GM12878 (cell line): ENCODE data around the gene SLC45A1.

Experiments used
- CEBPB ChIP-seq, 2 experiments: fragments of 150-350 bp in 1 of 2; IDR thresholded peaks; 2 replicates each; pipeline ENCODE4 v1.6.1; 2012 to 2014; ENCODE audit warnings: low read depth in 2 of 2, low read length in 2 of 2, borderline replicate concordance in 1 of 2, inconsistent platforms in 1 of 2
- CREB1 ChIP-seq: IDR thresholded peaks from 2 replicates; pipeline ENCODE4 v1.6.1; 2012; ENCODE audit warnings: low read depth, mild to moderate bottlenecking, inconsistent platforms
- EP300 ChIP-seq, 2 experiments: fragments of 150-350 bp in 1 of 2; IDR thresholded peaks; 2 replicates each; pipeline ENCODE4 v1.6.1; 2011 to 2012; ENCODE audit warnings: low read depth in 2 of 2, low read length in 2 of 2, borderline replicate concordance in 1 of 2, improper control_type of control experiment in 1 of 2, inconsistent platforms in 1 of 2; ENCODE audit not compliant: control insufficient read depth in 1 of 2
- HDAC2 ChIP-seq: fragments of 200-600 bp; sonication (generic); IDR thresholded peaks from 2 replicates; pipeline ENCODE4 v1.6.1; 2017

DNA sequence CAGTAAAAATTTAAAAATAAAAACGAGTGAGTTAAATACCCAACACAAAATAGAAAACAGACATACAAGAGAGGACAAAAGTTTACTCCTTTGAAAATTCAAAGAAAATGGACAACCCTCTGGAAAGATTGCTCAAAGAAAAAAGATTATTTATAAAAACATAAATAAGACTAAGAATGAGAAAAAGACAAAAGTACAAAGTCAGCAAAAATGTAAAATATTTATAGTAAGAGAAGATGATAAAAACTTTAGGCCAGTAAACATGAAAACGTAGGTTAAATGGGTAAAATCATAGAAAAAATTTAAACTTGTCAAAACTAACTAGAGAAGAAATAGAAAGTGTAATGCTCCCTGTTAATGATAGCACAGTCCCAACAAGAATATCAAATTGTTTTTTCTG lies 31.9 kb upstream of the SLC45A1 start:
- TF ChIP-seq CEBPB (IDR thresholded peaks at IDR 0.05; ENCODE audit: borderline replicate concordance in 1 of 2, low read depth in 2 of 2, low read length in 2 of 2) (no peak), HDAC2 (no peak), CREB1 (no peak), EP300 (IDR thresholded peaks at IDR 0.05; ENCODE audit: borderline replicate concordance in 1 of 2, control insufficient read depth in 1 of 2, low read depth in 2 of 2, low read length in 2 of 2) (no peak)
